Measurements from ENCODE around the gene EFCAB12.

Gene EFCAB12

DNA sequence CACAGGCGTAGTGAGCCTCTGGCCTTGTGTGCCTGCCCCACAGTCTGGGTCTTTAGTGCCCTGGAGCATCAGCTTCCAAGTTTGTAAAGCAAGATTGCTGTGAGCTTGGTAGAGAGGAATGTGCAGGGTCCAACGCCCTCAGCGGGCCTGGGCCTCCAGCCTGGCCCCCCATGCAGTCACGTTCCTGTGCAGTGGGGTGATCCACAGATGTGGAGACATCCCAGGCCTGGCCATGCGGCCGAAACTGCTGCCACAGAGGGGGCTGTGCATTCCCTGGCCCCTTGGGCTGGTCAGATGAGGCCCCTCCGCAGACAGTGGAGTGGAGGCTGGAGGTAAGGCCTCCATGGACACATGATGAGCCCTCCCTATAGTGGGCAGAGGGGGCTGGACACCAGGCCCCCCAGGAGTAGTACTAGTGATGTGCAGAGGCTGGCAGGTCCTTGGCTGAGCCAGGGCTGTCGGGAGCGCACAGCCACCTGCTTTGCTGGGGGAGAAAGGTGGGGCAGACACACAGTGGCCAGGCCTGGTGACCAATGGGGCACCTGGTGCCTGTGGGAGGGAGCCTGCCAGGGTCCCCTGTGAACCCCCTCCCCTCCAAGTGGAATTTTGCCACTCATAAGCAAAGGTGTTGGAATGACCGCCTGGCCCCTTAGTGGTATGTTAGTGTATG, 71.5 kb downstream of the EFCAB12 start:
- TF ChIP-seq, protein P1, sequence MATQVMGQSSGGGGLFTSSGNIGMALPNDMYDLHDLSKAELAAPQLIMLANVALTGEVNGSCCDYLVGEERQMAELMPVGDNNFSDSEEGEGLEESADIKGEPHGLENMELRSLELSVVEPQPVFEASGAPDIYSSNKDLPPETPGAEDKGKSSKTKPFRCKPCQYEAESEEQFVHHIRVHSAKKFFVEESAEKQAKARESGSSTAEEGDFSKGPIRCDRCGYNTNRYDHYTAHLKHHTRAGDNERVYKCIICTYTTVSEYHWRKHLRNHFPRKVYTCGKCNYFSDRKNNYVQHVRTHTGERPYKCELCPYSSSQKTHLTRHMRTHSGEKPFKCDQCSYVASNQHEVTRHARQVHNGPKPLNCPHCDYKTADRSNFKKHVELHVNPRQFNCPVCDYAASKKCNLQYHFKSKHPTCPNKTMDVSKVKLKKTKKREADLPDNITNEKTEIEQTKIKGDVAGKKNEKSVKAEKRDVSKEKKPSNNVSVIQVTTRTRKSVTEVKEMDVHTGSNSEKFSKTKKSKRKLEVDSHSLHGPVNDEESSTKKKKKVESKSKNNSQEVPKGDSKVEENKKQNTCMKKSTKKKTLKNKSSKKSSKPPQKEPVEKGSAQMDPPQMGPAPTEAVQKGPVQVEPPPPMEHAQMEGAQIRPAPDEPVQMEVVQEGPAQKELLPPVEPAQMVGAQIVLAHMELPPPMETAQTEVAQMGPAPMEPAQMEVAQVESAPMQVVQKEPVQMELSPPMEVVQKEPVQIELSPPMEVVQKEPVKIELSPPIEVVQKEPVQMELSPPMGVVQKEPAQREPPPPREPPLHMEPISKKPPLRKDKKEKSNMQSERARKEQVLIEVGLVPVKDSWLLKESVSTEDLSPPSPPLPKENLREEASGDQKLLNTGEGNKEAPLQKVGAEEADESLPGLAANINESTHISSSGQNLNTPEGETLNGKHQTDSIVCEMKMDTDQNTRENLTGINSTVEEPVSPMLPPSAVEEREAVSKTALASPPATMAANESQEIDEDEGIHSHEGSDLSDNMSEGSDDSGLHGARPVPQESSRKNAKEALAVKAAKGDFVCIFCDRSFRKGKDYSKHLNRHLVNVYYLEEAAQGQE (IDR thresholded peaks at IDR 0.05; ENCODE audit: insufficient replicate concordance, low read depth), result no peak
- TF ChIP-seq SPI1 (IDR thresholded peaks at IDR 0.05; ENCODE audit: borderline replicate concordance, low read depth), result no peak
- TF ChIP-seq GABPA (IDR thresholded peaks at IDR 0.05; ENCODE audit: low read depth), result no peak
- TF ChIP-seq POLR2AphosphoS5 (IDR thresholded peaks at IDR 0.05; ENCODE audit: low read depth), result no peak
- TF ChIP-seq, protein P2, sequence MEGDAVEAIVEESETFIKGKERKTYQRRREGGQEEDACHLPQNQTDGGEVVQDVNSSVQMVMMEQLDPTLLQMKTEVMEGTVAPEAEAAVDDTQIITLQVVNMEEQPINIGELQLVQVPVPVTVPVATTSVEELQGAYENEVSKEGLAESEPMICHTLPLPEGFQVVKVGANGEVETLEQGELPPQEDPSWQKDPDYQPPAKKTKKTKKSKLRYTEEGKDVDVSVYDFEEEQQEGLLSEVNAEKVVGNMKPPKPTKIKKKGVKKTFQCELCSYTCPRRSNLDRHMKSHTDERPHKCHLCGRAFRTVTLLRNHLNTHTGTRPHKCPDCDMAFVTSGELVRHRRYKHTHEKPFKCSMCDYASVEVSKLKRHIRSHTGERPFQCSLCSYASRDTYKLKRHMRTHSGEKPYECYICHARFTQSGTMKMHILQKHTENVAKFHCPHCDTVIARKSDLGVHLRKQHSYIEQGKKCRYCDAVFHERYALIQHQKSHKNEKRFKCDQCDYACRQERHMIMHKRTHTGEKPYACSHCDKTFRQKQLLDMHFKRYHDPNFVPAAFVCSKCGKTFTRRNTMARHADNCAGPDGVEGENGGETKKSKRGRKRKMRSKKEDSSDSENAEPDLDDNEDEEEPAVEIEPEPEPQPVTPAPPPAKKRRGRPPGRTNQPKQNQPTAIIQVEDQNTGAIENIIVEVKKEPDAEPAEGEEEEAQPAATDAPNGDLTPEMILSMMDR (IDR thresholded peaks at IDR 0.05; ENCODE audit: insufficient read depth, low read length), result no peak
- Histone ChIP-seq H3K4me3 (replicated peaks; ENCODE audit: insufficient read depth, low read length) (no peak overlapping the region), H3K27me3 (ENCODE audit: insufficient read depth, poor library complexity, severe bottlenecking) (no peaks in the 10 kb centered on the region), H3K27ac (replicated peaks) (no peak overlapping the region)
- DNase-seq (ENCODE audit: low read depth in 1 of 2, low spot score in 1 of 2), result no peak

DNA sequence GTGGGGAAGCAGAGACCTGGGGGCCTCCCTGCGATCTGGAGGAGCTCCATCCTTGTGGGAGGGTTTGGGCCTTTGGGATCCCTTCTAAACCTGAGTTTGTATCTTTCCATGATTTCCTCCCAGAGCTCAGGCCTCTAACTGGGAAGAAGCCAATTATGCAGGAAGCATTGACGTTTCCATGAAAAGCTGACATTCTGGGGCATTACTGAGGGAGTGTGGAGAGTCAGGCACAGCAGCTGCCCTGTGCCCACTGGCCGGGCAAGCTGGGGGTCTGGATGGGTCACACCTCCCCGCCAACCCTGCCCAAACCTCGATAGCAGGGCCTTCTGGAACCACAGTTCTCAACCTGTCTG, 74.9 kb downstream of the EFCAB12 start:
- no peak overlapping the region for H3K4me3 ChIP-seq (replicated peaks; ENCODE audit: insufficient read depth, low read length)
- DNase-seq (ENCODE audit: low read depth in 1 of 2, low spot score in 1 of 2), result no peak
- H3K27ac ChIP-seq (replicated peaks), result no peak overlapping the region
- no peaks in the 10 kb centered on the region for H3K27me3 ChIP-seq (ENCODE audit: insufficient read depth, poor library complexity, severe bottlenecking)
- no peak for TF ChIP-seq POLR2AphosphoS5 (IDR thresholded peaks at IDR 0.05; ENCODE audit: low read depth)
- TF ChIP-seq, protein P2 (IDR thresholded peaks at IDR 0.05; ENCODE audit: insufficient read depth, low read length), result no peak
- TF ChIP-seq, protein P1 (IDR thresholded peaks at IDR 0.05; ENCODE audit: insufficient replicate concordance, low read depth), result no peak
- no peak for TF ChIP-seq GABPA (IDR thresholded peaks at IDR 0.05; ENCODE audit: low read depth)
- TF ChIP-seq SPI1 (IDR thresholded peaks at IDR 0.05; ENCODE audit: borderline replicate concordance, low read depth), result no peak

DNA sequence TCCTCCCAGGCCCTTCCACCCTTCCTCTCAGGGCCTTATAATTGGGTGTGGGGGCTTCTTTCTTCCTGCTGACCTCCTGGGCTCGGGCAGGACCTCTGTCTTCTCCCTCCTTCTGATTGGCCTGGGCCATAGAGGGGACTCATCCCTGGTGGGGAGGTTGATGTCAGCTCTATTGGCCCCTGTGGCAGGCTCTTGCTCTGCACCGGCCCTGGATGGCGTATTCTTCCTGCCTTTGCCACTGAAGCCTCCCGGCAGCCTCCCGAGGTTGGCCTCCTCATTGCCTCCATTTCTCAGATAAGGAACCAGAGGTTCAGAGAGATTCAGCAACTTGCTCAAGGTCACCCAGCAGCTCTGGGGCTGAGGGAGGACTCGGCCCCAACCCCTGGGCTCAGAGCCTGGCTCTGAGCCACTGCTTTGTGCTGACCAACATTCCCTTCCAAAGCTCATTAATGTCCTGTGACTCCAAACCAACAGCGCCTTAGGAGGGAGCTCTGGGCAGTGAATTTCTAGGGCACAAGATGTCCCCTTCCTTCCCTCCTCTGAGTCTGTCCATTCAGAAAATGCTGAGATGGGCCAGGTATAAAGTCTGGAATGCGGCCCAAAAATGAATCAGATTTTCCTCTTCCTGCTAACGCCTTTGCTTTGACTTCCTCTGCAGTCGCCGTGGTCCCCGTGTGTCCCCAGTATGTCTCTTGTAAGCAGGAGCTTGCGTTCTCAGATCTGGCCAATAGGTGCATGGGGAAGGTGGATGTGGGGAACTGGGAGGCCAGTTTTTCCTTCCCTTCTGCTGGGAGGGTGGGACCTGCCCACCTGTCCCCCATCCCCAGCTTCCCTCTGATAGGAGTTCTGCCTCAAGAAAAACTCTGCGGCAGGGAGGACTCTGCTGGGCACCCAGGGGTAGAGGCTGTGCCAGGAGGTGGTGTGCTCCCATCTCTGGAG, 75.5 kb downstream of the EFCAB12 start:
- H3K4me3 ChIP-seq (replicated peaks; ENCODE audit: insufficient read depth, low read length), result no peak overlapping the region
- TF ChIP-seq, protein P1 (IDR thresholded peaks at IDR 0.05; ENCODE audit: insufficient replicate concordance, low read depth), result no peak
- no peak for TF ChIP-seq SPI1 (IDR thresholded peaks at IDR 0.05; ENCODE audit: borderline replicate concordance, low read depth)
- TF ChIP-seq GABPA (IDR thresholded peaks at IDR 0.05; ENCODE audit: low read depth), result no peak
- TF ChIP-seq, protein P2 (IDR thresholded peaks at IDR 0.05; ENCODE audit: insufficient read depth, low read length), result no peak
- no peak for TF ChIP-seq POLR2AphosphoS5 (IDR thresholded peaks at IDR 0.05; ENCODE audit: low read depth)
- no peak for DNase-seq (ENCODE audit: low read depth in 1 of 2, low spot score in 1 of 2)
- no peaks in the 10 kb centered on the region for H3K27me3 ChIP-seq (ENCODE audit: insufficient read depth, poor library complexity, severe bottlenecking)
- H3K27ac ChIP-seq (replicated peaks), result no peak overlapping the region
